ENCODE measurements around the gene PLEKHM2.

PLEKHM2 gene

DNA sequence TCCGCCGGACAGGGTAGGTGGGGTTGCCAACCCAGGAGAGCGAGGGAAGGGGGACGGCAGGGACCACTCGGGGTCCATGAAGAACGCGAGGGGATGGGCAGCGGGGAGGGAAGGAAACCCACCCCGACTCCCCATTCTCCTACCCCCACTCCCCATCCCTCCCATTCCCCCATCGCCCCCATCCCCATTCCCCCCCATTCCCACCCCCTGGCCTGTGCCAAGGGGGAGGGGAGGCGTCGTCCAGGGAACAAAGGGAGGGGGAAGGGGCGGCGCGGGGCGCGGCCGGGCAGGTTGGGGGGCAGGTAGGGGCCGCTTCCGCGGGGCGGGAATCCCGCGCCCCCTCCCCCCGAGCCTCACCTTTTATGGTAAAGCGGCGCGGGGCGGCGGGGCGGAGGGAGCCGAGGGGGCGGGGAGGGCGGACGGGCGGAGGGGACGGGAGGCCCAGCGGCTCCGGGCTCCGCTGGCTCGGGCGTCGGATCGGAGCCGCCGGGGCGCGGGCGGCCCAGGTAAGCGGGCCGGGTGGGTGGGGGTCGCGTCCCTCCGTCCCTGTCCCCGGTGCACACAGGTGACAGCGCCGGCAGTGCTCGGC lies 74.3 kb downstream of the PLEKHM2 start, which contains the start of gene FBLIM1:
Gene FBLIM1 (plus strand): TSS at position 453 of the 589 bp plus-strand sequence. CDS start 6,189 bp downstream, outside the sequence.
- DNase-seq (ENCODE audit: low read depth in 2 of 2), result no peak

- no peak for DNase-seq (ENCODE audit: low read depth in 2 of 2)
Measured at GRCh38 chr1:15758953-15759661, 75.0 kb downstream of the PLEKHM2 start.

DNA sequence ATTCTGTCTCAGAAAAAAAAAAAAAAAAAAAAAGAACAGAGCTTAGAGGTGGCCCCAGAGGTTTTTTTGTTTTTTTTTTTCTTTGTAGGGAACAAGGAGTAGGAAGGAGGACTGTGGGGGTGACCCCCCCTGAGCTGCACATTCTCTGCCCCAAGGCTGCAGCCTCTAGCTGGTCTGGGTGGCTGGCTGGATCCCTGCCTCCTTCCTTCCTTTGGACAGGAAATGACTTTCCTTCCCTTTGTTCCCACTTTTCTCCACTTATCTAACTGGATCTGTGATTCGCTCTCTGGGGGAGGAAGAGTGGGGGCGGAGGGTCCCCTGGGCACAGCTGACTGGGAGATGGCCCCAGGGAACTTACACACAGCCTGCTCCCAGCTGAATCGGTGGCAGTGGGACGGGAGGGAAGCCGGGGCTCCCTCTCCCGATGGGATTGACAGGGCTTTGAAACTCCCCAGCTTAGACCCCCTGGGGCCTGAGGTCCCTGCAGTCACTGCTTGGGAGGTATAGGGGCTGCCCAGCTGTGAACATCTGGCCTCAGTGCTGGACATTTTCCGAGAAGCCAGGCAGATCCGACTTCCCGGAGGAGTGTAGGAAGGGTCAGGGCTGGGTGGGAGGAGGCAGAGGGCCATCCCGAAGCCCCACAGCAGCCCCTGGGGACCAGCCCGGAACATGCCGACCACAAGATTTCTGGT lies 76.5 kb downstream of the PLEKHM2 start:
- DNase-seq (ENCODE audit: low read depth in 2 of 2), result no peak

GRCh38 chr1:15761366-15762128 lies 77.4 kb downstream of the PLEKHM2 start:
- no peak for DNase-seq (ENCODE audit: low read depth in 2 of 2)

GRCh38 chr1:15762546-15762945 lies 78.4 kb downstream of the PLEKHM2 start:
- DNase-seq (ENCODE audit: low read depth in 2 of 2), result no peak

DNA sequence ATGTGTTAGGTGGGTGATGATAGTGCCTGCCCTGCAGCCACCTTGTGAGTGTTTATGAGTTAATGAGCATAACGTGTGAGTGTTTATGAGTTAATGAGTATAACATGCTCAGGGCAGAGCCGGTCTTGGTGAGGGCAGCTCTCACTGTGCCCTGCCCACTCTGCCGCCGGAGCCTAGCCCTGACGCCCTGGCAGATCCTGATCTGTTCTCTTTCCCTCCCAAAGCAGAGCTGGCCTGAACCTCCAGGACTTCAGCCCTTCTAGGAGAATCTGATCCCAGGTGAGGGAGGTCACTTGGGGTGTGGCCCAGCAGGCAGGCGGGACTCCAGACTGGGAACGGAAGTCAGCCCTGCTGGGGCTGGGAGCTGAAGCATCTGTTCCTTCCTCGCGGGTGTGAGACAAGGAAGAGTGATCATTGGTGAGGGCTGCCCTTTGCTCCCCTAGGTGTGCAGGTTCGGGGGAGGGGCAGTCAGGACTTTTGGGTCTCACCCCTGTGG lies 80.2 kb downstream of the PLEKHM2 start:
- DNase-seq (ENCODE audit: low read depth in 2 of 2), result no peak

GRCh38 chr1:15764890-15765289 lies 80.8 kb downstream of the PLEKHM2 start:
- no peak for DNase-seq (ENCODE audit: low read depth in 2 of 2)

DNA sequence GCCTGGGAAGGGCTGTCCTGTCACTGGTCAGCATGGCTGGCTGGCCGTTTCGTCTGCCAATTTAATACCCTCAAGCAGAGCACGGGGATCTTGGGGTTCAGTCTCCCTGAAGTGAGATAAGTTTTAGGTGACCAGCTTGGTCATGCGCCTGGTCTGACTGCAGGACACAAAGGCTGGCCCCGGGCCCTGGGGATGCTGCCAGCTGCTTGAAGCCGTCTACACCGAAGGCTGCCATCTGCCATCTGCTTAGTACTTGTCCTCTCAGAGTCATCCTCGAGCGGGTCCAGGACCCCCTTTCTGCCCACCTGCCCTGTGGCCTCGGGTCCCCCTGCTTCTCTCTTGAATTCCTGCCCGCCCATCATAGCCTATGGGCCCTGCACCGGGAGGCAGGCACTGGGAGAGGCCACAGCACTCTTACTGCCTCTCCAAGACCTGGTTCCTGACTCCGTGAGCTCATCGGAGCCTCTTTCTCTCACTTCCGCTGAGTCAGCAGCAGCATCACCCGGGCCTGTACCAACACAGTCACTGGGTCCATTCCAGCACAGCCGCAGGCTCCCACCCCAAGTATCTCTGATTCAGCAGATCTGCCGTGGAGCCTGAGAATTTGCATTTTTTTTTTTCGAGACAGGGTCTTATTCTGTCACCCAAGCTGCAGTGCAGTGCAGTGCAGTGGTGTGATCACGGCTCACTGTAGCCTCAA lies 81.5 kb downstream of the PLEKHM2 start:
- DNase-seq (ENCODE audit: low read depth in 2 of 2), result no peak

DNA sequence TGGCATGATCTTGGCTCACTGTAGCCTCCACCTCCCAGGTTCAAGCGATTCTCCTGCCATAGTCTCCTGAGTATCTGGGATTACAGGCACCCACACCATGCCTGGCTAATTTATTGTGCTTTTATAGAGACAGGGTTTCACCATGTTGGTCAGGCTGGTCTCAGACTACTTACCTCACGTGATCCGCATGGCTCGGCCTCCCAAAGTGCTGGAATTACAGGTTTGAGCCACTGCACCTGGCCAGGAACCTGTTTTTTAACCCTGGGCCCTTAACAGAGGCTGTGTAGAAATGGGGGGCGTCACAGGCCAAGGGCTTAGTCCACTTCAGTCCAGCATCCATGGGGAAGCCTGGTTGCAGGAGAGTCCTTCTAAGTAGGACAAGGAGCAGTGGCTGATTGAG lies 83.8 kb downstream of the PLEKHM2 start:
- no peak for DNase-seq (ENCODE audit: low read depth in 2 of 2)

DNA sequence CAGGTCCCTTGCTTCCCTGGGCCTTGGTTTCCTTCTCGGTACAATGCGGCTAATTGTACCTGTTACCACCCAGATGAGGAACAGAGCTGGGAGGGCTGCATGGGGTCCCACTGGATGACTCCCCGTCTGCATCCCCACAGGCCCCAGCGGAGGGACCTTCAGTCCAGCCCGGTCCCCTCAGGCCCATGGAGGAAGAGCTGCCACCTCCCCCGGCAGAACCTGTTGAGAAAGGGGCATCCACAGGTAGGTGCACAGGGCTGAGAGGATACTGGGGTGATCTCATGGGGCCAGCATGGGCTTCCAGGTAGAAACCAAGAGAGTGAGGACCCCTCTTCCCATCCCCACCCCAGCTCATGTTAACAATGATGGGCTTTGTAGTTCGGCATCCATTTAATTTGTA lies 84.3 kb downstream of the PLEKHM2 start:
- no peak for DNase-seq (ENCODE audit: low read depth in 2 of 2)

- DNase-seq (ENCODE audit: low read depth in 2 of 2), result no peak
Measured at GRCh38 chr1:15770313-15770962, 86.3 kb downstream of the PLEKHM2 start.

GRCh38 chr1:15771836-15772515 lies 87.9 kb downstream of the PLEKHM2 start:
- no peak for DNase-seq (ENCODE audit: low read depth in 2 of 2)

- DNase-seq (ENCODE audit: low read depth in 2 of 2), result no peak
Measured at GRCh38 chr1:15775706-15776105, 91.6 kb downstream of the PLEKHM2 start.

- no peak for DNase-seq (ENCODE audit: low read depth in 2 of 2)
Measured at GRCh38 chr1:15777909-15778707, 94.0 kb downstream of the PLEKHM2 start.

Measured in stimulated activated CD4-positive, alpha-beta T cell treated with anti-CD3 and anti-CD28 coated beads, Interleukin-12 subunit alpha, Interleukin-12 subunit beta, amount 100 ng/mL, for 24 hours (primary cell).